Measurements from ENCODE around the gene SEPTIN12. TPM values are rescaled to one million over a fixed set of nuclear protein-coding genes. Genes with fewer than 3 reads are reported as not detected.

SEPTIN12 gene
- total RNA-seq, 1 experiment from 2014 or later = not detected

DNA sequence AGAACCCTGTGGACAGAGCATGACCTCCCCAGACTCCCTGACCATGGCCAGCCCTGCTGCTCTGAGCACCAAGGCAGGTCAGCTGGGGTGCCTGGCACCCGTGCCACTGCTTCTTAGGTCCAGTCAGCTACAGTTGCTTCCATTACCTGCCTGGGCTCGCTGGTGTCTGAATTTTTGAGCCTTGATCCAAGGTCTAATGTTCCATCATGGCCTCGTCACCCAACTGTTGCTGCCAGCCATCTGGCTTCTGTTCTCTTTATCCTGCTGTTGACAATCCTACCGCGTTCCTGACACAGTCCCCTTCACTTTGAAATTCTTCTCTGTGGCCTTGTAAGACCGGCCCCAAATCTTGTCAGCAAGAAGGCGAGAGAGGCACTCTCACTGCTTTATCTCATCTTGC, 42.3 kb upstream of the SEPTIN12 start:
- ChIA-PET CTCF (no interaction called here), POLR2A (no interaction called here)
- DNase-seq (ENCODE audit: low spot score) (no peak), ATAC-seq (no peak)
- Mint-ChIP-seq H3K36me3 (peaks cover 53% of the 10 kb centered on the region), H3K27ac (no peak overlapping the region), H3K4me1 (no peaks in the 10 kb centered on the region), H3K9me3 (no peaks in the 10 kb centered on the region), H3K4me3 (no peak overlapping the region), H3K27me3 (ENCODE audit: low read depth) (no peaks in the 10 kb centered on the region)
- TF ChIP-seq, protein P1, sequence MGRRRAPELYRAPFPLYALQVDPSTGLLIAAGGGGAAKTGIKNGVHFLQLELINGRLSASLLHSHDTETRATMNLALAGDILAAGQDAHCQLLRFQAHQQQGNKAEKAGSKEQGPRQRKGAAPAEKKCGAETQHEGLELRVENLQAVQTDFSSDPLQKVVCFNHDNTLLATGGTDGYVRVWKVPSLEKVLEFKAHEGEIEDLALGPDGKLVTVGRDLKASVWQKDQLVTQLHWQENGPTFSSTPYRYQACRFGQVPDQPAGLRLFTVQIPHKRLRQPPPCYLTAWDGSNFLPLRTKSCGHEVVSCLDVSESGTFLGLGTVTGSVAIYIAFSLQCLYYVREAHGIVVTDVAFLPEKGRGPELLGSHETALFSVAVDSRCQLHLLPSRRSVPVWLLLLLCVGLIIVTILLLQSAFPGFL (CRISPR knock-in tag; IDR thresholded peaks at IDR 0.05; ENCODE audit: borderline replicate concordance) = no peak
- TF ChIP-seq, protein P2, sequence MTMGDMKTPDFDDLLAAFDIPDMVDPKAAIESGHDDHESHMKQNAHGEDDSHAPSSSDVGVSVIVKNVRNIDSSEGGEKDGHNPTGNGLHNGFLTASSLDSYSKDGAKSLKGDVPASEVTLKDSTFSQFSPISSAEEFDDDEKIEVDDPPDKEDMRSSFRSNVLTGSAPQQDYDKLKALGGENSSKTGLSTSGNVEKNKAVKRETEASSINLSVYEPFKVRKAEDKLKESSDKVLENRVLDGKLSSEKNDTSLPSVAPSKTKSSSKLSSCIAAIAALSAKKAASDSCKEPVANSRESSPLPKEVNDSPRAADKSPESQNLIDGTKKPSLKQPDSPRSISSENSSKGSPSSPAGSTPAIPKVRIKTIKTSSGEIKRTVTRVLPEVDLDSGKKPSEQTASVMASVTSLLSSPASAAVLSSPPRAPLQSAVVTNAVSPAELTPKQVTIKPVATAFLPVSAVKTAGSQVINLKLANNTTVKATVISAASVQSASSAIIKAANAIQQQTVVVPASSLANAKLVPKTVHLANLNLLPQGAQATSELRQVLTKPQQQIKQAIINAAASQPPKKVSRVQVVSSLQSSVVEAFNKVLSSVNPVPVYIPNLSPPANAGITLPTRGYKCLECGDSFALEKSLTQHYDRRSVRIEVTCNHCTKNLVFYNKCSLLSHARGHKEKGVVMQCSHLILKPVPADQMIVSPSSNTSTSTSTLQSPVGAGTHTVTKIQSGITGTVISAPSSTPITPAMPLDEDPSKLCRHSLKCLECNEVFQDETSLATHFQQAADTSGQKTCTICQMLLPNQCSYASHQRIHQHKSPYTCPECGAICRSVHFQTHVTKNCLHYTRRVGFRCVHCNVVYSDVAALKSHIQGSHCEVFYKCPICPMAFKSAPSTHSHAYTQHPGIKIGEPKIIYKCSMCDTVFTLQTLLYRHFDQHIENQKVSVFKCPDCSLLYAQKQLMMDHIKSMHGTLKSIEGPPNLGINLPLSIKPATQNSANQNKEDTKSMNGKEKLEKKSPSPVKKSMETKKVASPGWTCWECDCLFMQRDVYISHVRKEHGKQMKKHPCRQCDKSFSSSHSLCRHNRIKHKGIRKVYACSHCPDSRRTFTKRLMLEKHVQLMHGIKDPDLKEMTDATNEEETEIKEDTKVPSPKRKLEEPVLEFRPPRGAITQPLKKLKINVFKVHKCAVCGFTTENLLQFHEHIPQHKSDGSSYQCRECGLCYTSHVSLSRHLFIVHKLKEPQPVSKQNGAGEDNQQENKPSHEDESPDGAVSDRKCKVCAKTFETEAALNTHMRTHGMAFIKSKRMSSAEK (CRISPR knock-in tag; IDR thresholded peaks at IDR 0.05; ENCODE audit: borderline replicate concordance) = no peak
- TF ChIP-seq PRRX2 (CRISPR knock-in tag; IDR thresholded peaks at IDR 0.05) (no peak), ATF1 (CRISPR knock-in tag; IDR thresholded peaks at IDR 0.05) (no peak)
- TF ChIP-seq, protein P3, sequence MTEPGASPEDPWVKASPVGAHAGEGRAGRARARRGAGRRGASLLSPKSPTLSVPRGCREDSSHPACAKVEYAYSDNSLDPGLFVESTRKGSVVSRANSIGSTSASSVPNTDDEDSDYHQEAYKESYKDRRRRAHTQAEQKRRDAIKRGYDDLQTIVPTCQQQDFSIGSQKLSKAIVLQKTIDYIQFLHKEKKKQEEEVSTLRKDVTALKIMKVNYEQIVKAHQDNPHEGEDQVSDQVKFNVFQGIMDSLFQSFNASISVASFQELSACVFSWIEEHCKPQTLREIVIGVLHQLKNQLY (CRISPR knock-in tag; IDR thresholded peaks at IDR 0.05) = no peak

DNA sequence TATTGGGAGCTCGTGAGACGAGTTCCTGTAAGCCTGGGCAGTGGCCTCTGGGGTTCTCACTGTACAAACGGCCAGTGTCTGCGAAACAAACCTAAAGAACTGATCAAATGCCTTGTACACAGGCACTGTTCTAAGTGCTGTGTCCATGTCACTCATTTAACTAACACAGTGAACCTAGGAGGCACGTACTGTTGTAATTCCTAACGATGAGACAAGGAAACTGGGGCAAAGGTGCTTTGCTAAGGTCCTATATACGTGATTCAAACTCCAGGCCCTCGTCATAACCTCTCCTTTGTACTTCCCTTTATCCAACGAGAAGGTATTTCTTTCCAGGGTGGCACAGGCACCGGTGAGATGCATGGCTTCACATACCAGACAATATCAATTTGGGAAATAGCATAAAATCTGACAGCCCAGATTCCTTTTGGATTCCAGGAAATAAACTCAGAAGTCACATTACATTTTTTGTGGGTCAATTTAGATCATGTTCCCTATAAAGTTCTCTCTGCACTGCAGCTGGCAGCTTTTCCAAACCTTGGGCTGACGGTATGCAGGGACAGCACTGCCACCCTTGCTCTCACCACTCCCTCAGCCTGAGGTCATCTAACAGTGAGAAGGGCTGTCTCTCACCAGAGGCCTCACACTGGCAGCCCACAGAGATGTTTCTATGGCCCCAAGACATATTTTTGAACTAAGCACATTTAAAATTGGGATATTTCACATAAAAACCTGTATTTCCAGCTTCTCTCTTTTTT, 40.6 kb upstream of the SEPTIN12 start:
- H3K27me3 Mint-ChIP-seq (ENCODE audit: low read depth) = no peaks in the 10 kb centered on the region
- no peaks in the 10 kb centered on the region for H3K4me1 Mint-ChIP-seq
- no peak overlapping the region for H3K27ac Mint-ChIP-seq
- peaks cover 68% of the 10 kb centered on the region for H3K36me3 Mint-ChIP-seq
- ATAC-seq = no peak
- ChIA-PET POLR2A (no interaction called here), CTCF (no interaction called here)
- TF ChIP-seq IRF2 (CRISPR knock-in tag; IDR thresholded peaks at IDR 0.05; ENCODE audit: borderline replicate concordance, low read depth) = no peak
- TF ChIP-seq ZBTB21 (CRISPR knock-in tag; IDR thresholded peaks at IDR 0.05; ENCODE audit: borderline replicate concordance) = no peak
- no peak for TF ChIP-seq SOX15 (CRISPR knock-in tag; IDR thresholded peaks at IDR 0.05)
- no peak for TF ChIP-seq ZNF423 (CRISPR knock-in tag; IDR thresholded peaks at IDR 0.05)
- TF ChIP-seq RELA (CRISPR knock-in tag; IDR thresholded peaks at IDR 0.05; ENCODE audit: borderline replicate concordance) = no peak
- TF ChIP-seq, protein P4, sequence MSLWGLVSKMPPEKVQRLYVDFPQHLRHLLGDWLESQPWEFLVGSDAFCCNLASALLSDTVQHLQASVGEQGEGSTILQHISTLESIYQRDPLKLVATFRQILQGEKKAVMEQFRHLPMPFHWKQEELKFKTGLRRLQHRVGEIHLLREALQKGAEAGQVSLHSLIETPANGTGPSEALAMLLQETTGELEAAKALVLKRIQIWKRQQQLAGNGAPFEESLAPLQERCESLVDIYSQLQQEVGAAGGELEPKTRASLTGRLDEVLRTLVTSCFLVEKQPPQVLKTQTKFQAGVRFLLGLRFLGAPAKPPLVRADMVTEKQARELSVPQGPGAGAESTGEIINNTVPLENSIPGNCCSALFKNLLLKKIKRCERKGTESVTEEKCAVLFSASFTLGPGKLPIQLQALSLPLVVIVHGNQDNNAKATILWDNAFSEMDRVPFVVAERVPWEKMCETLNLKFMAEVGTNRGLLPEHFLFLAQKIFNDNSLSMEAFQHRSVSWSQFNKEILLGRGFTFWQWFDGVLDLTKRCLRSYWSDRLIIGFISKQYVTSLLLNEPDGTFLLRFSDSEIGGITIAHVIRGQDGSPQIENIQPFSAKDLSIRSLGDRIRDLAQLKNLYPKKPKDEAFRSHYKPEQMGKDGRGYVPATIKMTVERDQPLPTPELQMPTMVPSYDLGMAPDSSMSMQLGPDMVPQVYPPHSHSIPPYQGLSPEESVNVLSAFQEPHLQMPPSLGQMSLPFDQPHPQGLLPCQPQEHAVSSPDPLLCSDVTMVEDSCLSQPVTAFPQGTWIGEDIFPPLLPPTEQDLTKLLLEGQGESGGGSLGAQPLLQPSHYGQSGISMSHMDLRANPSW (CRISPR knock-in tag; conservative IDR thresholded peaks at IDR 0.05; ENCODE audit: low read depth) = no peak
- no peak for TF ChIP-seq ZNF317 (CRISPR knock-in tag; IDR thresholded peaks at IDR 0.05; ENCODE audit: borderline replicate concordance, low read depth)
- no peak for TF ChIP-seq NFATC4 (CRISPR knock-in tag; IDR thresholded peaks at IDR 0.05)
- TF ChIP-seq MXD4 (CRISPR knock-in tag; IDR thresholded peaks at IDR 0.05; ENCODE audit: borderline replicate concordance) = no peak
- TF ChIP-seq MYBL2 (CRISPR knock-in tag; IDR thresholded peaks at IDR 0.05) = no peak
- TF ChIP-seq, protein P5, sequence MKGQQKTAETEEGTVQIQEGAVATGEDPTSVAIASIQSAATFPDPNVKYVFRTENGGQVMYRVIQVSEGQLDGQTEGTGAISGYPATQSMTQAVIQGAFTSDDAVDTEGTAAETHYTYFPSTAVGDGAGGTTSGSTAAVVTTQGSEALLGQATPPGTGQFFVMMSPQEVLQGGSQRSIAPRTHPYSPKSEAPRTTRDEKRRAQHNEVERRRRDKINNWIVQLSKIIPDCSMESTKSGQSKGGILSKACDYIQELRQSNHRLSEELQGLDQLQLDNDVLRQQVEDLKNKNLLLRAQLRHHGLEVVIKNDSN (CRISPR knock-in tag; IDR thresholded peaks at IDR 0.05) = no peak
- TF ChIP-seq, protein P6, sequence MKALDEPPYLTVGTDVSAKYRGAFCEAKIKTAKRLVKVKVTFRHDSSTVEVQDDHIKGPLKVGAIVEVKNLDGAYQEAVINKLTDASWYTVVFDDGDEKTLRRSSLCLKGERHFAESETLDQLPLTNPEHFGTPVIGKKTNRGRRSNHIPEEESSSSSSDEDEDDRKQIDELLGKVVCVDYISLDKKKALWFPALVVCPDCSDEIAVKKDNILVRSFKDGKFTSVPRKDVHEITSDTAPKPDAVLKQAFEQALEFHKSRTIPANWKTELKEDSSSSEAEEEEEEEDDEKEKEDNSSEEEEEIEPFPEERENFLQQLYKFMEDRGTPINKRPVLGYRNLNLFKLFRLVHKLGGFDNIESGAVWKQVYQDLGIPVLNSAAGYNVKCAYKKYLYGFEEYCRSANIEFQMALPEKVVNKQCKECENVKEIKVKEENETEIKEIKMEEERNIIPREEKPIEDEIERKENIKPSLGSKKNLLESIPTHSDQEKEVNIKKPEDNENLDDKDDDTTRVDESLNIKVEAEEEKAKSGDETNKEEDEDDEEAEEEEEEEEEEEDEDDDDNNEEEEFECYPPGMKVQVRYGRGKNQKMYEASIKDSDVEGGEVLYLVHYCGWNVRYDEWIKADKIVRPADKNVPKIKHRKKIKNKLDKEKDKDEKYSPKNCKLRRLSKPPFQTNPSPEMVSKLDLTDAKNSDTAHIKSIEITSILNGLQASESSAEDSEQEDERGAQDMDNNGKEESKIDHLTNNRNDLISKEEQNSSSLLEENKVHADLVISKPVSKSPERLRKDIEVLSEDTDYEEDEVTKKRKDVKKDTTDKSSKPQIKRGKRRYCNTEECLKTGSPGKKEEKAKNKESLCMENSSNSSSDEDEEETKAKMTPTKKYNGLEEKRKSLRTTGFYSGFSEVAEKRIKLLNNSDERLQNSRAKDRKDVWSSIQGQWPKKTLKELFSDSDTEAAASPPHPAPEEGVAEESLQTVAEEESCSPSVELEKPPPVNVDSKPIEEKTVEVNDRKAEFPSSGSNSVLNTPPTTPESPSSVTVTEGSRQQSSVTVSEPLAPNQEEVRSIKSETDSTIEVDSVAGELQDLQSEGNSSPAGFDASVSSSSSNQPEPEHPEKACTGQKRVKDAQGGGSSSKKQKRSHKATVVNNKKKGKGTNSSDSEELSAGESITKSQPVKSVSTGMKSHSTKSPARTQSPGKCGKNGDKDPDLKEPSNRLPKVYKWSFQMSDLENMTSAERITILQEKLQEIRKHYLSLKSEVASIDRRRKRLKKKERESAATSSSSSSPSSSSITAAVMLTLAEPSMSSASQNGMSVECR (CRISPR knock-in tag; IDR thresholded peaks at IDR 0.05; ENCODE audit: borderline replicate concordance) = no peak
- no peaks in the 10 kb centered on the region for H3K9me3 Mint-ChIP-seq
- H3K4me3 Mint-ChIP-seq = no peak overlapping the region
- DNase-seq (ENCODE audit: low spot score) = no peak
